ENCODE measurements around the gene NIN. TPM values are rescaled to one million over a fixed set of nuclear protein-coding genes. Genes with fewer than 3 reads are reported as not detected.

The NIN gene
- total RNA-seq, 2 donors from 2014 or later: 46.1 to 60.0 TPM

DNA sequence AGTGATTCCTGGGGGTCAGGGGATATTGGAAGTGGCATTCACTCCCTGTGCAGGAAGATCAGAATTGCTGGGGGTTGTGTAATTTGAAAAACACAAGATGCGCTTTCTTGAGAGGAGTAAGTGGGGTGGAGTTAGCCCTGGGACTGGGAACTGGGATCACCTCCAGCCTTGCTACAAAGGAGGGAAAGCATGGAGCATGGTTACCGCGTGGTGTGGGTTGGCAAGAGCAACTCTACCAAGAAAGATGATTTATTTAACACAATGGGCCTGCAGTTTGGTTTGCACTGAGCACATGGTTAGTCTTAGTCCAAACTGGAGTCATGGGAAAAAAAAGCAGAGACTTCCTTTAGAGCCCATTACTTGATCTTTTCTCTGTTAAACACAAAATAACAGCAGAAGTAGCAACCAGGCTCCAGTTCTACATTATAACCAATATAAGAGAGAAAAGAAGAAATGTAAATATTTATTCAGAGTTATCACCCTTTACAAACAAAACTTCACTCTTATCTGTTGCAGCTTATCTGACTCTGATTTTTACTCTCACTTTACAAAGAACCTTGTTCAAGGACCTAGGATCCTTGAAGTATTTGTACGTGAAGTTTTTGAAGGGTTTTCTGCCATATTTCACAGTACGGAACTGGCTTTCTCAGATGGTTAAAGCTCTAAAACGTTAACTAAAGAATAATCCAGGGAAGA lies 2.1 kb upstream of the NIN start:
- Mint-ChIP-seq H3K27ac (no peak overlapping the region), H3K4me1 (ENCODE audit: low read depth) (peaks cover 64% of the 10 kb centered on the region), H3K4me3 (peak overlapping the region in 1 of 2 donors; percentile 11), H3K27me3 (ENCODE audit: low read depth) (peaks cover 13% of the 10 kb centered on the region), H3K9me3 (no peaks in the 10 kb centered on the region), H3K36me3 (ENCODE audit: insufficient read depth in 2 of 2) (peaks cover 2 to 3% of the 10 kb centered on the region in 2 donors)
- DNase-seq (no peak), ATAC-seq (replicated peaks in 1 of 2) (no peak)

DNA sequence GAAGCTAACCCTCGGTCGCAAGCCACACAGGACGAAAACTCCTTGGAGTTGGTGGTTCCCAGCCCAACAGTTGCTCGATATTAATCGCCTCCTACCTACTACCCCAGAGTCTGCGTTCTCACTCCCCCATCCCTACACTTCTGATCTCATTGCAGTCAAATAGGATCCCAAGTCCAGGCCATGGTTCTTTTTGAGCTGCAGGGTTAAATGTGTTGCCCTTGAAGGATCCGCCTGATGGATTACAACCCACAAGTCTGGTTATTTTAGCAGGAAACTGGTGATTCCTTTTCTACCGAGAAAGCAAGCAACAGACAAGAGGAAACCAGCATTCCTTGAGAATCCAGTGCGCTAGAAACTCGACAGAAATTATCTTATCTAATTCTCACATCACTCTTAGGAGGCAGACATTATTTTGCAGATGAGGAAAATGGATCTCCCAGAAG lies 785 bp upstream of the NIN start:
- peak overlapping the region; percentile 94 to 95 for H3K4me3 Mint-ChIP-seq
- H3K27me3 Mint-ChIP-seq (ENCODE audit: low read depth): peaks cover 13% of the 10 kb centered on the region
- peak overlapping the region; percentile 75 for H3K27ac Mint-ChIP-seq
- no peaks in the 10 kb centered on the region for H3K9me3 Mint-ChIP-seq
- no peak for DNase-seq
- H3K4me1 Mint-ChIP-seq (ENCODE audit: low read depth): peaks cover 67% of the 10 kb centered on the region
- peaks cover 5 to 7% of the 10 kb centered on the region in 2 donors for H3K36me3 Mint-ChIP-seq (ENCODE audit: insufficient read depth in 2 of 2)
- ATAC-seq (replicated peaks in 1 of 2): no peak

DNA sequence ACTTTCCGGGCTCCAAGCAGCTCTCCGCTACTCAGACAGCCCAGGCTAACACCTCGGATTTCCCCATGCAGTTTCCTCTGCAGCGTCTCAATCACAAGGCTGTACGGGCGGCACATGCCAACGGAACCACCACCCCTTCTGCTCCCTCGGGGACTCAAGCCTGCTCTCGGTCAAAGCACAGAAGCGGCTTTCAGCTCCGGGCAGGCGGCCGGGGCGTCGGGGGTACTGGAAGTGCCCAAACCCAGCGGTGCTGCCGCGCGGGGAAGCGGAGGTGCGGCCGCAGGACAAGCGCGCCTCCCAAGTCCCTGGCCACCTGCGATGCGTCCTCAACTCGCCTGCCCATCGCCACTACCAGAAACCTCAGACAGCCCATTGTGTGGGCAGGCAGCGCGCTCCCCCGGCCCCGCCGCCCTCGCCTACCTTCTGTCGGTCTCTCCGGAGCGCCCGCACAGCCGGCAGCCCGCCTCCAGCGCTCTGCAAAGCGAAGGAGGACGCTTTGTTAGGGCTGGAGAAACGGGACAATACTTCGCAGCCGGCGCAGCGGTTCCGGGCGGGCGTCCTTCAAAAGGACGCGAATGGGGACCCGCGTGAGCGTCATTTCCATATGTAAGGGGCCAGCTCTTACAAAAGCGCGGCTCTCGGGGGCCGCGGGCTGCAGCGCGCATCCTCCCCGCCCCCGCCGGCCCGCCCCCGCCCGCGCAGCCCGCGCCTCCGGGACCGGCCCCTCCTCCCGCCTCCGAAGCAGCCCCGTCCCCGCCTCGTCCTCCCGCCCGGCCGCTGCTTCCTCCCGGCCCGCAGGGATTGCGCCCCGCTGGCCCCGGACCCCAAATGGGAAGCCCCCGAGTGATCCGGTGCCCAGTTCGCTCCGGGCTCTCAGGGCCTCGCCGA lies 674 bp downstream of the NIN start:
- H3K4me3 Mint-ChIP-seq: peak overlapping the region; percentile 91 to 93
- H3K36me3 Mint-ChIP-seq (ENCODE audit: insufficient read depth in 2 of 2): peaks cover 5 to 7% of the 10 kb centered on the region in 2 donors
- ATAC-seq (replicated peaks in 1 of 2): peak; percentile 65 to 66
- peak overlapping the region; percentile 32 for H3K27ac Mint-ChIP-seq
- no peaks in the 10 kb centered on the region for H3K9me3 Mint-ChIP-seq
- peaks cover 78% of the 10 kb centered on the region for H3K4me1 Mint-ChIP-seq (ENCODE audit: low read depth)
- peaks cover 13% of the 10 kb centered on the region for H3K27me3 Mint-ChIP-seq (ENCODE audit: low read depth)
- DNase-seq: peak; percentile 70 to 71

DNA sequence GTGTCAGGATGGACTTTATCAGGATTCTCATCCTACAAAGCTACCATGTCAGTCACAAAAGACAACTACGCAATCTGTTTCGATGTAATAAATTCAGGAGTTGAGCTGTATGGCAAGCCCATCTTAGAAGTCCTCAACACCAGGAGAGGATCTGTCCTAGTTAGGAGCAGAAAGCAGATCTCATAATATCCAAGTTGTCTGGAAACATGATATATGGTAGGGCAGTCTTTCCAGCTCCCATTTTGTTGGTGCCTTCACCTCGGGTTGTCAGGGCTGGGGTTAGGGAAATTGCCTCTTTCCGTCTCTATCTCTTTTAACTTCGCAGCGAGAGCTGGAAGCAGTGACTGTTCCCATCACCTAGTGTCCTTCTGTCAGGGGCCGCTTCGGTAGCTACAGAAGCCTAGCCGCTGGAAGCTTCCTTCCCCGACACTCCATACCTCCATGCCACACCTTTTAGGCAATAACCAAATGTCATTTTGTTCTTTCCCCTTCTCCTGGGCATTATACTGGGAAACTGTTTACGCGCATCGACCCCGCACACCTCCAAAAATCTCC lies 1.4 kb downstream of the NIN start:
- H3K27ac Mint-ChIP-seq: peak overlapping the region; percentile 32
- H3K4me1 Mint-ChIP-seq (ENCODE audit: low read depth): peaks cover 77% of the 10 kb centered on the region
- H3K27me3 Mint-ChIP-seq (ENCODE audit: low read depth): peaks cover 13% of the 10 kb centered on the region
- ATAC-seq (replicated peaks in 1 of 2): no peak
- H3K9me3 Mint-ChIP-seq: no peaks in the 10 kb centered on the region
- no peak for DNase-seq
- peaks cover 5 to 7% of the 10 kb centered on the region in 2 donors for H3K36me3 Mint-ChIP-seq (ENCODE audit: insufficient read depth in 2 of 2)
- peak overlapping the region; percentile 91 to 93 for H3K4me3 Mint-ChIP-seq

DNA sequence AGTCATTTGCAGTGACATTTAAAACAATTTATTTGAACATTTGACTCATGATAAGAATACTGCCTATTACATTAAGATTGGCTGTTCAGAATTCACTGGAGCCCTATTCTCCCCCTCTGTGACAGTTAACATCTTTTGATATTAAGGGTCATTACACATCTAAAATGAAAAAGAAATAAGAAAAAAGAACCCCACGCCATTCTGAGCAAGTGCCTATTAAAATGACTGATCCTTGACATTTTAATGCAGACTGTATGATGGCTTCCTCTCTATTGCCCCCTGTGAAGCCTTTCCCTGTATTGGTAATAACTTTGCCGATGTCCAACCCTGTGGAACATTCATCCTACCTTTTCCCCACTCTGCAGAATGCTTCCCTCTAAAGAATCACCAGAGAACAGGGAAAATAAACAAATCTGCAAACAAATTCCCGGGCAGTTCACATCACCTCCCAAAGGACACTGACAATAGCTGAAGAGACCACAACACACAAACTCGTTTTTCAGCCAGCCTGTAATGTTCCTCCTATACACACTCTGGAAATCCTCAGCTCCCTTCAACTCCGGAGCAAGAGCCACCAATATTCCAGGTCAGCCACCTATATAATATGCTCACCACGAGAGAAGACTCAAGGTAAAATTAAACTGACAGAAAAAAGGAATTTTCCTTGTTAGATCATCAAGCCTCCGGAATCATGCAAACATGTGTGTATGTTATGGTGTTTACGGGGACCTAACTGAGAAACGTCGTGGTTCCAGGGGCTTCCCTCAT lies 2.1 kb downstream of the NIN start:
- DNase-seq (no peak), ATAC-seq (replicated peaks in 1 of 2) (no peak)
- Mint-ChIP-seq H3K27ac (peak overlapping the region; percentile 78), H3K36me3 (ENCODE audit: insufficient read depth in 2 of 2) (peaks cover 5 to 7% of the 10 kb centered on the region in 2 donors), H3K4me3 (peak overlapping the region; percentile 91 to 93), H3K9me3 (no peaks in the 10 kb centered on the region), H3K27me3 (ENCODE audit: low read depth) (peaks cover 13% of the 10 kb centered on the region), H3K4me1 (ENCODE audit: low read depth) (peaks cover 77% of the 10 kb centered on the region)

DNA sequence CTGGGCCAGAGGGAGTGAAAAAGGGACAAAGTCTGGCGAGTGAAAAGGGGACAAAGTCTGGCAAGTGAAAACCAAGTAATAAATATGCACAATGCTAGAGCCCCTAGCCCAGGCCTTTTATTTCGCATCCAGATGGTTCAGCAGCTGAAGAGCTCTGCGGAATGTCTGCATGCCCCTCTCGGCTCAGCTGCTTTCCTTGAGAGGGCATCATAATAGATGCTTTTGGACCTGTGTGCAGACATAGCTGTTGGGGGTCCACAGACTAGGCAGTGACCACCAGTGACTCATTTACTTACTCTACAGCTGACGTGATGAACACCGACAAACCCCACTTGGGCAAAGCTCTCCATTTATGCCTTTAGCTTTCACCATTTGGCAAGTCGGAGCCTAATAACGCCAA lies 4.3 kb downstream of the NIN start:
- no peak overlapping the region for H3K4me3 Mint-ChIP-seq
- H3K36me3 Mint-ChIP-seq (ENCODE audit: insufficient read depth in 2 of 2): peaks cover 5 to 9% of the 10 kb centered on the region in 2 donors
- no peak for ATAC-seq (replicated peaks in 1 of 2)
- peaks cover under 1% of the 10 kb centered on the region for H3K27me3 Mint-ChIP-seq (ENCODE audit: low read depth)
- H3K9me3 Mint-ChIP-seq: no peaks in the 10 kb centered on the region
- H3K27ac Mint-ChIP-seq: no peak overlapping the region
- peaks cover 78% of the 10 kb centered on the region for H3K4me1 Mint-ChIP-seq (ENCODE audit: low read depth)
- DNase-seq: no peak

DNA sequence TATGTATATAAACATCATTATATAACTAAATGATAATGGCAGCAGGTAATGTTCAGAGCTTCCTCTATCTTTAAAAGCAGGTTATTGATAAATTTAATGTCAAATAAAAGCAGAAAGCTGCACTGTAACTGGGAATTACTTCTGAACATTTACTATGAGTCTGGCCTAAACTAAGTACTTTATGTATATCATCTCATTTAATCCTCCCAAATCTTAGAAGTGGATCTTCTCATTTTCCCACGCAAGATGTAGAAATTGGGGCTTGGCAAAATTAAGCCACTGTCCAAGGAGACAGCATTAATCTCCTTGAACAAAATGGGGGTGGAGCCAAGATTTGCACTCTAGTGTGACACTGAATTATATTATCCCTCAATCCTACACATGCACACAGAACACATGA lies 5.7 kb downstream of the NIN start:
- no peaks in the 10 kb centered on the region for H3K9me3 Mint-ChIP-seq
- H3K36me3 Mint-ChIP-seq (ENCODE audit: insufficient read depth in 2 of 2): peaks cover 6 to 14% of the 10 kb centered on the region in 2 donors
- peaks cover 87% of the 10 kb centered on the region for H3K4me1 Mint-ChIP-seq (ENCODE audit: low read depth)
- no peak overlapping the region for H3K4me3 Mint-ChIP-seq
- H3K27me3 Mint-ChIP-seq (ENCODE audit: low read depth): no peaks in the 10 kb centered on the region
- no peak for ATAC-seq (replicated peaks in 1 of 2)
- H3K27ac Mint-ChIP-seq: no peak overlapping the region
- no peak for DNase-seq

DNA sequence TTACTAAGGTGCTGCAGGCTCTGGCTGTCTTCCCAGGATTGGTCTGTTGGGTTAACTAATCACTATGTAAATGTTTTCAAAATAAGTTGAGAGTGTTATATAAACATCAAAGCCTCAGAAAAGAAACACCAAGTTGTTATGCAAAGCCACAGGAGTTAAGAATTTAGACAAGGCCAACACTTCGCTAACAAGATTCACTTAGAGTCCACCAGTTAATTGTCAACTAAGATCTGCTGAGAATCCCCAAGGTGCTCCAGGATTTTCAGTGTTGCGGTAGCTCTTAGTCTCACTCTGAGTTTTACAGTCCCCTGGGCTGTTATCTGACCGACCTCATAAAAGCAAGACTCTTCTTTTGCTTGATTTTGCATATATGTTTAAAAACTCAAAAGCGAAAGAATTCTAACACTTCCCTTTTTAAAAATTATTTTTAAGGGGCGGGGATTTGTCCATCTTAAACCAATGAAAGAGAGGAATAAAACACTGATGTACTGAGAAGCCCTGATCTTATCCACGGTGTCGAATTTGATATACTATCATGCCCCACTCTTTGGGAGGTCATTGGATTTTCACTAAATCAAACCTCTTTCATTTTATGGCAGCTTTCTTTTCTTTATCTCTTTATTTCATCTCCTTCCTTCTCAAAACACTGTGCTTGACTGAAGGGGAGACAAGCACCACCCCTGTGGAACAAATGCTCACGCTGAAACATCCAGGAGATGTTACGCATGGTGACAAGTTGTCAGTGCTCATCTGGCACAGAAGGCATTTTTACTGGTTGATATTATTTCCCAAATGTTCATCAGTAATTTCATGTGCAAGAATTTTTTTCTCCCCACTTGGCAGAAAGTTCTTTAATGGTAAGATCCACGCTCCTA lies 7.0 kb downstream of the NIN start:
- Mint-ChIP-seq H3K9me3 (no peaks in the 10 kb centered on the region), H3K36me3 (ENCODE audit: insufficient read depth in 2 of 2) (peaks cover 7 to 22% of the 10 kb centered on the region in 2 donors), H3K4me3 (peak overlapping the region; percentile 76 to 89), H3K27me3 (ENCODE audit: low read depth) (no peaks in the 10 kb centered on the region), H3K27ac (peak overlapping the region; percentile 91), H3K4me1 (ENCODE audit: low read depth) (peaks cover 98% of the 10 kb centered on the region)
- ATAC-seq (replicated peaks in 1 of 2): no peak
- DNase-seq: no peak

DNA sequence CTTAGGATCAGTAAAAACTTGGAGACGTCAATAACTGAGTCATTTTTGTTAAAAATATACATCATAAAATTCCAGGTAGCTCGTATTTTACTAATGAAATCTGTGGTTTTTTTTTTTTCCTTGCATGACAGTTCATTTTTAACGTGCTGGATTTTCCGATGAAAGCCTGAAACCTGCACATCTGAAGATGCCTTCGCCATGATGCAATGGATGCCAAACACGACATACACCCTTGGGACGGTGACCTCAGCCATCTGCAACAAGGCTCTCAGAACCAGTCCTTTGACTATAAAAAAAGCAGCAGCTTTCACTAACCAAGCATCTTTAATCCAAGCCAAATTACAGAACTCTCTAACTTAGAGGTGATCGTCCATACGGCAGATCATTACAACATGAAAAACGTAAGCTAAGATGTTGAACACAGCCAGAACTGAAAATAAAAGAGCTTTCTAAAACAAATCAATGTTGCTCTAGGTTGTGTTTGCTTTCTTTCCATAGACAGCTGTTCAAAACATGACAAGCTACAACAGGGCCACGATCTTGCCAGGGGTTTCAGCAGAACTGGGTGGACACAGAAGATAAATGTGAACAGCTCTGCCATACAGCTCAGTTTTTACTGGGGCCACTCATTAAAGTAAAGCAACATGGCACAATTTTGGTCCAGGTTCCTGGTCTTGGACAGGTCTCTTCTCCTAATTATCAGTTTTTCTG lies 7.8 kb downstream of the NIN start:
- Mint-ChIP-seq H3K9me3 (no peaks in the 10 kb centered on the region), H3K36me3 (ENCODE audit: insufficient read depth in 2 of 2) (peaks cover 8 to 24% of the 10 kb centered on the region in 2 donors), H3K27me3 (ENCODE audit: low read depth) (no peaks in the 10 kb centered on the region), H3K4me3 (peak overlapping the region; percentile 76 to 89), H3K27ac (peak overlapping the region; percentile 91), H3K4me1 (ENCODE audit: low read depth) (peaks cover 90% of the 10 kb centered on the region)
- DNase-seq: no peak
- peak in 1 of 2 donors; percentile 28 for ATAC-seq (replicated peaks in 1 of 2)

DNA sequence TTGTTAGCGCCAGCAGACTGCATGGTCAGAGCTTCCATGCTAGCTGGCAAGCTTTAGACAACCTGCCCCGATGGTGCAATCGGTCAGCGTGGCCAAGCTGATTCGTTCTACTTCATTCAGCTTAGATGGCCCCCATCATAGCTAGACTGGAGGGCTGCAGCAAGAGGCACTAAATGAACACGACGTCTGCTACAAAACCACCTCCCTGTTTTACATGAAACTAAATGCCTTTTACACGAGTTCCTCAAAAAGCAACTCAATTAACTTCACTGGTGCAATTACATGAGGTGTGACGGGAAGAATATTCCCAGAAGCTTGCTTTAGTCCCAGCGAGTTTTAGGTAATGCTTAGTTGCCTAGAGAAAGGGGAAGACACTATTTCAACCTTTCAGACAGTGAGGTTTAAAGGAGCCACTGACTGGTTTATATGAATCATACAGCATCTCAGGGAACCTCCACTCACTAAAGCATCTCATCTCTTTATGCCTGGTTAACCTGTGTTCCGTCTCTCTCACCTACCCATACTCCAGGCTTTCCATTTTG lies 8.4 kb downstream of the NIN start:
- Mint-ChIP-seq H3K27me3 (ENCODE audit: low read depth) (no peaks in the 10 kb centered on the region), H3K36me3 (ENCODE audit: insufficient read depth in 2 of 2) (peaks cover 8 to 25% of the 10 kb centered on the region in 2 donors), H3K27ac (peak overlapping the region; percentile 91), H3K9me3 (no peaks in the 10 kb centered on the region), H3K4me3 (peak overlapping the region; percentile 76 to 89), H3K4me1 (ENCODE audit: low read depth) (peaks cover 84% of the 10 kb centered on the region)
- ATAC-seq (replicated peaks in 1 of 2) (peak; percentile 78 to 83), DNase-seq (peak in 1 of 2 donors; percentile 33)
